Caco-2 (cell line): Measurements from ENCODE around the gene FAM167B. TPM values are rescaled to one million over a fixed set of nuclear protein-coding genes. Genes with fewer than 3 reads are reported as not detected.

ENCODE experiments used
- BruUV-seq: library from RNA; stranded (reverse); fragments of 400-500 nt; replicated peaks from 2 replicates; lab custom pipeline; 2021; lab: Mats Ljungman, UMichigan
- CTCF ChIA-PET: fragments of 300-600 bp; sonication (Branson Sonifier 250); formaldehyde crosslinking; loops from one replicate; lab custom pipeline; 2022; ENCODE audit warnings: antibody characterized with exemption; lab: Charles Lee
- POLR2A ChIA-PET: fragments of 300-600 bp; sonication (Branson Sonifier 250); formaldehyde crosslinking; loops from one replicate; lab custom pipeline; 2022; ENCODE audit warnings: antibody characterized with exemption; lab: Charles Lee
- DNase-seq, 2 experiments: peaks; one replicate each; pipeline versions ENCODE4 v3.0.0 to v3.0.0-alpha.2; 2020 to 2022
- H3K27me3 ChIP-seq: replicated peaks from 2 replicates; pipeline ENCODE4 v1.6.0; 2011; ENCODE audit warnings: low read length; ENCODE audit not compliant: control insufficient read depth, insufficient read depth
- H3K36me3 ChIP-seq: 2 replicates; pipeline ENCODE4 v1.5.1; 2011; ENCODE audit warnings: low read length; ENCODE audit not compliant: control insufficient read depth, insufficient read depth
- H3K4me1 ChIP-seq: fragments of 250-450 bp; sonication (Bioruptor Pico); 2 replicates; pipeline ENCODE4 v1.5.1; 2020; ENCODE audit warnings: mild to moderate bottlenecking
- H3K4me3 ChIP-seq: 2 replicates; pipeline ENCODE4 v1.5.1; 2011; ENCODE audit warnings: low read depth, mild to moderate bottlenecking, control low read depth, low read length
- H3K9me3 ChIP-seq: fragments of 250-450 bp; sonication (Bioruptor Pico); 2 replicates; pipeline ENCODE4 v1.5.1; 2020; ENCODE audit warnings: mild to moderate bottlenecking, moderate library complexity
- H3K27ac Mint-ChIP-seq: one replicate; pipeline ENCODE4 v1.8.0; 2022; ENCODE audit warnings: mixed read lengths; ENCODE audit not compliant: unreplicated experiment
- H3K27me3 Mint-ChIP-seq: one replicate; pipeline ENCODE4 v1.8.0; 2022; ENCODE audit warnings: mixed read lengths; ENCODE audit not compliant: insufficient read depth, unreplicated experiment
- H3K36me3 Mint-ChIP-seq: one replicate; pipeline ENCODE4 v1.8.0; 2022; ENCODE audit warnings: mild to moderate bottlenecking, mixed read lengths; ENCODE audit not compliant: insufficient read depth, unreplicated experiment
- H3K4me1 Mint-ChIP-seq: one replicate; pipeline ENCODE4 v1.8.0; 2022; ENCODE audit warnings: low read depth, mixed read lengths; ENCODE audit not compliant: unreplicated experiment
- H3K4me3 Mint-ChIP-seq: one replicate; pipeline ENCODE4 v1.8.0; 2022; ENCODE audit warnings: mild to moderate bottlenecking, moderate library complexity, mixed read lengths; ENCODE audit not compliant: unreplicated experiment
- H3K9me3 Mint-ChIP-seq: one replicate; pipeline ENCODE4 v1.8.0; 2022; ENCODE audit warnings: mixed read lengths; ENCODE audit not compliant: unreplicated experiment
- intact Hi-C: fragments of 100-400 bp; cut with micrococcal nuclease; formaldehyde crosslinking; loops from one replicate; pipeline ENCODE4 v1.10.0; 2022; ENCODE audit not compliant: unreplicated experiment
- total RNA-seq: library from RNA; stranded (reverse); gene quantifications from 2 replicates; pipeline ENCODE4 v1.2.3, GENCODE V29; 2022
- TF ChIP-seq, protein P1 (sequence below), 2 experiments: fragments of 200-600 bp in 1 of 2; IDR thresholded peaks; 1 replicate in 1 of 2; 2 replicates in 1 of 2; pipeline versions ENCODE4 v1.5.1 to v1.8.0; 2011 to 2022; ENCODE audit warnings: antibody characterized with exemption in 1 of 2, control low read depth in 1 of 2, inconsistent platforms in 1 of 2, low read depth in 1 of 2, low read length in 1 of 2, mild to moderate bottlenecking in 1 of 2, moderate library complexity in 1 of 2; ENCODE audit not compliant: insufficient read depth in 1 of 2, severe bottlenecking in 1 of 2, unreplicated experiment in 1 of 2

FAM167B gene
- total RNA-seq, 1 experiment from 2014 or later: 0.34 TPM

DNA sequence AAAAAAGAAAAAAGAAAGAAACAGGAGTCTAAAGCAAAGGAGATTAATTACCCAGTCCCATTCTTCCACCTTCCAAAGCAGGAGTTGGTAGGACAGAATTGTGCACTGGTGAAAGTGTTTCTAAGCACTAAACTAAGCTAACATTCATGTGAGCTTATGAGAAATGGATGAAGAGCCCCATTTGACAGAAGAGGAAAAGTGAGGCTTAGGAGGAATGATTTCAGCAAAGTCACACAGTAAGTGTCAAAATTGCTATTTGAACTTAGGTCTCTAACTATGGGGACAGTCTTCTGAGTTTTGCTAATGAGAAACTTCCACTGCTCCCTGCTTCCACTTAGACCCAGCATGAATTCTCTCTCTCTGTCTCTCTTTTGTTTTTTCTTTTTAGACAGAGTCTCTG is 22.7 kb downstream of the FAM167B start:
- Mint-ChIP-seq H3K9me3 (no peaks in the 10 kb centered on the region), H3K36me3 (no peaks in the 10 kb centered on the region), H3K27ac (no peak overlapping the region), H3K27me3 (no peaks in the 10 kb centered on the region), H3K4me1 (peaks cover 7% of the 10 kb centered on the region), H3K4me3 (no peak overlapping the region)
- TF ChIP-seq, protein P1, sequence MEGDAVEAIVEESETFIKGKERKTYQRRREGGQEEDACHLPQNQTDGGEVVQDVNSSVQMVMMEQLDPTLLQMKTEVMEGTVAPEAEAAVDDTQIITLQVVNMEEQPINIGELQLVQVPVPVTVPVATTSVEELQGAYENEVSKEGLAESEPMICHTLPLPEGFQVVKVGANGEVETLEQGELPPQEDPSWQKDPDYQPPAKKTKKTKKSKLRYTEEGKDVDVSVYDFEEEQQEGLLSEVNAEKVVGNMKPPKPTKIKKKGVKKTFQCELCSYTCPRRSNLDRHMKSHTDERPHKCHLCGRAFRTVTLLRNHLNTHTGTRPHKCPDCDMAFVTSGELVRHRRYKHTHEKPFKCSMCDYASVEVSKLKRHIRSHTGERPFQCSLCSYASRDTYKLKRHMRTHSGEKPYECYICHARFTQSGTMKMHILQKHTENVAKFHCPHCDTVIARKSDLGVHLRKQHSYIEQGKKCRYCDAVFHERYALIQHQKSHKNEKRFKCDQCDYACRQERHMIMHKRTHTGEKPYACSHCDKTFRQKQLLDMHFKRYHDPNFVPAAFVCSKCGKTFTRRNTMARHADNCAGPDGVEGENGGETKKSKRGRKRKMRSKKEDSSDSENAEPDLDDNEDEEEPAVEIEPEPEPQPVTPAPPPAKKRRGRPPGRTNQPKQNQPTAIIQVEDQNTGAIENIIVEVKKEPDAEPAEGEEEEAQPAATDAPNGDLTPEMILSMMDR (IDR thresholded peaks at IDR 0.05; ENCODE audit: insufficient read depth in 1 of 2, low read depth in 1 of 2, low read length in 1 of 2, severe bottlenecking in 1 of 2, unreplicated experiment in 1 of 2): no peak
- POLR2A ChIA-PET: no interaction called here
- CTCF ChIA-PET: no interaction called here
- DNase-seq: no peak
- H3K36me3 ChIP-seq: no peaks in the 10 kb centered on the region
- no TSS peak for BruUV-seq
- no peak overlapping the region for H3K4me3 ChIP-seq
- H3K4me1 ChIP-seq: peaks cover 4% of the 10 kb centered on the region; the same call in 1 of the 2 replicates
- no peaks in the 10 kb centered on the region for H3K27me3 ChIP-seq
- no peaks in the 10 kb centered on the region for H3K9me3 ChIP-seq
- intact Hi-C loops: no loop called here

DNA sequence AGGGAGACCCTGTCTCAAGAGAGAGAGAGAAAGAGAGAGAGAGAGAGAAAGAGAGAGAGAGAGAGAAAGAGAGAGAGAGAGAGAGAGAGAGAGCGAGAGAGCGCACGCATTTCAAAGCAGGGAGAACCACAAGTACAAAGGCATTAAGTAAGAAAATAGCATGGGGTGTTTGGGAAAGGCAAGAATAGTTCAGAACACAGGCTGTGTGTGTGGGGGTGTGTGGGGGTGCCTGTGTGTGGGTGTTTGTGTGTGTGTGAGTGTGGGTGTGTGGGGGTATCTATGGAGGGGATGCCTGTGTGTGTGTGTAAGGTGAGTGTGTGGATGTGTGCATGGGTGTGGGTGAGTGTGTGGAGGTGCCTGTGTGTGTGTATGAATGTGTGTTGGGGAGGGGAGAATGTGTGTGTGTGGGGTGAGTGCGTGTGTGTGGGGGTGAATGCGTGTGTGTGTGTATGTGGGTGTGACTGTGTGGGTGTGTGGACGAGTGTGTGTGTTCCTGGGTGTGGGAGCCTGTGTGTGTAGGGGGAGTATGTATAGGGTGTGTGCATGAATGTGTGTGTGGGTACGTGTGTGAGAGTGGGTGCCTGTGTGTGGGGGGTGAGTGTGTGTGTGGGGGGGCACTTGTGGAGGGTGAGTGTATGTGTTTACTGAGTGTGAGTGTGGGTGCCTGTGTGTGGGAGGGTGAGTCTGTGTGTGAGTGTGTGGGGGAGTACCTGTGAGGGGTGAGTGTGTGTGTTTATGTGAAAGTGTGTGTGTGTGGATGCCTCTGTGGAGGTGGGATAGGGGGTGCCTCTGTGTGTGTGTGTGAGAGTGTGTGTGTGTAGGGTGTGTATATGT is 25.8 kb downstream of the FAM167B start:
- Histone ChIP-seq H3K27me3 (no peaks in the 10 kb centered on the region), H3K4me3 (no peak overlapping the region), H3K9me3 (no peaks in the 10 kb centered on the region), H3K36me3 (no peaks in the 10 kb centered on the region), H3K4me1 (no peaks in the 10 kb centered on the region)
- Mint-ChIP-seq H3K36me3 (no peaks in the 10 kb centered on the region), H3K27me3 (no peaks in the 10 kb centered on the region), H3K4me3 (no peak overlapping the region), H3K9me3 (no peaks in the 10 kb centered on the region), H3K4me1 (no peaks in the 10 kb centered on the region), H3K27ac (peak overlapping the region; percentile 48)
- intact Hi-C loops: no loop called here
- POLR2A ChIA-PET: no interaction called here
- TF ChIP-seq, protein P1 (IDR thresholded peaks at IDR 0.05; ENCODE audit: insufficient read depth in 1 of 2, low read depth in 1 of 2, low read length in 1 of 2, severe bottlenecking in 1 of 2, unreplicated experiment in 1 of 2): no peak
- DNase-seq: no peak
- CTCF ChIA-PET: no interaction called here
- no TSS peak for BruUV-seq

DNA sequence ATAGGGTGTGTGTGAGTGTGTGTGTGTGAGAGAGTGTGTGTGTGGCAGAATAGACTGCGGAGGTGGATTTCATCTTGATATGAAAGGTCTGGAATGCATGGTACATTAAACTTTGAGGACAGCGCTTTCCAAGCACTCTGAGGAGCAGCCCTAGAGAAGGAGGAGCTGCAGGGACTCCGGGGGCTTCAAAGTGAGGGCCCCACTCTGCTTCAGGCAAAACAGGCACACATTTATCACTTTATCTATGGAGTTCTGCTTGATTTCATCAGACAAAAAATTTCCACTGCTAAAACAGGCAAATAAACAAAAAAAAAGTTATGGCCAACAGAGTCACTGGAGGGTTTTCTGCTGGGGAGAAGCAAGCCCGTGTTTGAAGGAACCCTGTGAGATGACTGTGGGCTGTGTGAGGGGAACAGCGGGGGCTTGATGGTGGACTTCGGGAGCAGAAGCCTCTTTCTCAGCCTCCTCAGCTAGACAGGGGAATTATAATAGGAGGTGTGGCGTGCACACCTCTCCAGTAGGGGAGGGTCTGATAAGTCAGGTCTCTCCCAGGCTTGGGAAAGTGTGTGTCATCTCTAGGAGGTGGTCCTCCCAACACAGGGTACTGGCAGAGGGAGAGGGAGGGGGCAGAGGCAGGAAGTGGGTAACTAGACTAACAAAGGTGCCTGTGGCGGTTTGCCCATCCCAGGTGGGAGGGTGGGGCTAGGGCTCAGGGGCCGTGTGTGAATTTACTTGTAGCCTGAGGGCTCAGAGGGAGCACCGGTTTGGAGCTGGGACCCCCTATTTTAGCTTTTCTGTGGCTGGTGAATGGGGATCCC is 26.6 kb downstream of the FAM167B start:
- Mint-ChIP-seq H3K36me3 (no peaks in the 10 kb centered on the region), H3K27me3 (no peaks in the 10 kb centered on the region), H3K9me3 (no peaks in the 10 kb centered on the region), H3K27ac (peak overlapping the region; percentile 48), H3K4me1 (no peaks in the 10 kb centered on the region), H3K4me3 (no peak overlapping the region)
- ChIA-PET POLR2A (no interaction called here), CTCF (no interaction called here)
- no peaks in the 10 kb centered on the region for H3K9me3 ChIP-seq
- intact Hi-C loops: no loop called here
- no peaks in the 10 kb centered on the region for H3K27me3 ChIP-seq
- TF ChIP-seq, protein P1 (IDR thresholded peaks at IDR 0.05; ENCODE audit: insufficient read depth in 1 of 2, low read depth in 1 of 2, low read length in 1 of 2, severe bottlenecking in 1 of 2, unreplicated experiment in 1 of 2): no peak
- no peak overlapping the region for H3K4me3 ChIP-seq
- BruUV-seq: no TSS peak
- no peaks in the 10 kb centered on the region for H3K4me1 ChIP-seq
- no peaks in the 10 kb centered on the region for H3K36me3 ChIP-seq
- no peak for DNase-seq
